IMR-90 (cell line): Measurements from ENCODE around the gene ANGPT4. TPM values are rescaled to one million over a fixed set of nuclear protein-coding genes. Genes with fewer than 3 reads are reported as not detected.

Experiments
- ATAC-seq: fragments of 200-7000 bp; cut with Tn5 transposase; 2 replicates; pipeline ENCODE4 v1.9.1; 2020; ENCODE audit warnings: low read depth, mild to moderate bottlenecking, moderate library complexity
- BruUV-seq: library from RNA; stranded (reverse); fragments of 400-500 nt; replicated peaks from 2 replicates; lab custom pipeline; 2021; lab: Mats Ljungman, UMichigan
- CTCF ChIA-PET: fragments of 300-600 bp; formaldehyde crosslinking; extraction: SDS; loops from one replicate; lab custom pipeline; 2021; ENCODE audit warnings: antibody characterized with exemption; lab: Yijun Ruan, JAX
- POLR2A ChIA-PET: fragments of 300-600 bp; sonication (Branson Sonifier 250); formaldehyde crosslinking; loops from one replicate; lab custom pipeline; 2022; ENCODE audit warnings: antibody characterized with exemption; ENCODE audit not compliant: unreplicated experiment; lab: Charles Lee
- DNase-seq: peaks from one replicate; pipeline ENCODE4 v3.0.0; 2013
- H2AFZ ChIP-seq: replicated peaks from 2 replicates; pipeline ENCODE3; 2013; ENCODE audit warnings: low read length, mild to moderate bottlenecking; ENCODE audit not compliant: poor library complexity
- H2AK5ac ChIP-seq: 2 replicates; pipeline ENCODE4 v1.6.1; 2013; ENCODE audit warnings: low read depth, low read length, inconsistent platforms
- H2AK9ac ChIP-seq: replicated peaks from 2 replicates; pipeline ENCODE3; 2013; ENCODE audit warnings: mild to moderate bottlenecking, low read depth, low read length, moderate library complexity; ENCODE audit not compliant: poor library complexity
- H2BK120ac ChIP-seq: 2 replicates; pipeline ENCODE4 v1.6.1; 2013; ENCODE audit warnings: low read depth, low read length, inconsistent platforms
- H2BK15ac ChIP-seq: 3 replicates; pipeline ENCODE4 v1.6.1; 2013; ENCODE audit warnings: low read depth, low read length, inconsistent platforms
- H2BK20ac ChIP-seq: 2 replicates; pipeline ENCODE4 v1.6.1; 2013; ENCODE audit warnings: low read depth, mild to moderate bottlenecking, inconsistent platforms, low read length, moderate library complexity
- H2BK5ac ChIP-seq: 2 replicates; pipeline ENCODE4 v1.6.1; 2013; ENCODE audit warnings: mild to moderate bottlenecking, low read depth, low read length, inconsistent platforms; ENCODE audit not compliant: poor library complexity, severe bottlenecking
- H3K14ac ChIP-seq: replicated peaks from 2 replicates; pipeline ENCODE4 v1.6.1; 2013; ENCODE audit warnings: low read depth, low read length, inconsistent platforms
- H3K18ac ChIP-seq: 2 replicates; pipeline ENCODE4 v1.6.1; 2013; ENCODE audit warnings: low read depth, low read length, control low read depth
- H3K23ac ChIP-seq: 2 replicates; pipeline ENCODE4 v1.6.1; 2013; ENCODE audit warnings: low read depth, low read length, inconsistent platforms
- H3K27ac ChIP-seq: 2 replicates; pipeline ENCODE4 v1.5.1; 2013; ENCODE audit warnings: mild to moderate bottlenecking, control low read depth, low read length; ENCODE audit not compliant: insufficient read depth
- H3K27me3 ChIP-seq: 2 replicates; pipeline ENCODE4 v1.6.1; 2013; ENCODE audit warnings: low read length; ENCODE audit not compliant: control insufficient read depth, insufficient read depth
- H3K36me3 ChIP-seq: 2 replicates; pipeline ENCODE4 v1.6.1; 2013; ENCODE audit warnings: low read length, mixed read lengths; ENCODE audit not compliant: control insufficient read depth, insufficient read depth
- H3K4ac ChIP-seq: 2 replicates; pipeline ENCODE4 v1.6.1; 2013; ENCODE audit warnings: low read depth, low read length, inconsistent platforms
- H3K4me1 ChIP-seq: 2 replicates; pipeline ENCODE4 v1.6.1; 2013; ENCODE audit warnings: low read length, mixed read lengths; ENCODE audit not compliant: control insufficient read depth, insufficient read depth
- H3K4me2 ChIP-seq: 2 replicates; pipeline ENCODE4 v1.6.1; 2013; ENCODE audit warnings: low read depth, mild to moderate bottlenecking, control low read depth, low read length, moderate library complexity
- H3K4me3 ChIP-seq: 2 replicates; pipeline ENCODE4 v1.5.1; 2013; ENCODE audit warnings: low read depth, mild to moderate bottlenecking, control low read depth, low read length, moderate library complexity; ENCODE audit not compliant: insufficient read depth
- H3K56ac ChIP-seq: 2 replicates; pipeline ENCODE4 v1.6.1; 2013; ENCODE audit warnings: low read length, inconsistent platforms; ENCODE audit not compliant: insufficient read depth; ENCODE audit errors: extremely low read depth
- H3K79me1 ChIP-seq, 2 experiments: 2 replicates each; pipeline ENCODE4 v1.6.1; 2013; ENCODE audit warnings: low read length in 2 of 2, inconsistent platforms in 1 of 2, low read depth in 1 of 2
- H3K9ac ChIP-seq: 2 replicates; pipeline ENCODE4 v1.6.1; 2013; ENCODE audit warnings: low read depth, low read length, control low read depth
- H3K9me1 ChIP-seq: 2 replicates; pipeline ENCODE4 v1.6.1; 2013; ENCODE audit warnings: low read length, inconsistent platforms; ENCODE audit not compliant: insufficient read depth
- H3K9me3 ChIP-seq: 2 replicates; pipeline ENCODE4 v1.6.1; 2013; ENCODE audit warnings: low read length; ENCODE audit not compliant: control insufficient read depth, insufficient read depth
- H4K20me1 ChIP-seq: 2 replicates; pipeline ENCODE4 v1.6.1; 2013; ENCODE audit warnings: low read length, inconsistent platforms; ENCODE audit not compliant: insufficient read depth
- H4K5ac ChIP-seq: 2 replicates; pipeline ENCODE4 v1.6.1; 2013; ENCODE audit warnings: mild to moderate bottlenecking, low read depth, low read length, control low read depth
- H4K8ac ChIP-seq, 2 experiments: 2 replicates each; pipeline ENCODE4 v1.6.1; 2013; ENCODE audit warnings: low read depth in 2 of 2, low read length in 2 of 2, control low read depth in 1 of 2, inconsistent platforms in 1 of 2
- H4K91ac ChIP-seq: 2 replicates; pipeline ENCODE4 v1.6.1; 2013; ENCODE audit warnings: low read depth, low read length, inconsistent platforms; ENCODE audit not compliant: insufficient read depth
- CEBPB ChIP-seq: IDR thresholded peaks from 2 replicates; pipeline ENCODE4 v1.6.1; 2012; ENCODE audit warnings: low read depth, low read length, improper control_type of control experiment
- CHD1 ChIP-seq: IDR thresholded peaks from 2 replicates; pipeline ENCODE4 v1.6.1; 2012; ENCODE audit warnings: low read depth, low read length, improper control_type of control experiment
- FOS ChIP-seq: fragments of 150-350 bp; IDR thresholded peaks from 2 replicates; pipeline ENCODE4 v1.6.1; 2016; ENCODE audit warnings: low read depth, low read length
- NFE2L2 ChIP-seq: fragments of 150-350 bp; IDR thresholded peaks from 2 replicates; pipeline ENCODE4 v1.6.1; 2016; ENCODE audit warnings: low read depth, mild to moderate bottlenecking, low read length
- USF2 ChIP-seq: fragments of 150-350 bp; IDR thresholded peaks from 2 replicates; pipeline ENCODE4 v1.6.1; 2017; ENCODE audit warnings: mild to moderate bottlenecking, antibody characterized with exemption, low read length, low read depth
- WGBS, 2 experiments: methylation state at CpG; one replicate each; pipeline versions ENCODE4 v1.1.5 to v1.1.7; 2013; ENCODE audit warnings: missing lambda C conversion rate in 2 of 2; ENCODE audit not compliant: insufficient read length in 1 of 2; ENCODE audit errors: extremely low coverage in 2 of 2; 5-methylcytosine and 5-hydroxymethylcytosine counted together
- dilution Hi-C: fragments of 300-500 bp; cut with HindIII; formaldehyde crosslinking; loops from one replicate; pipeline ENCODE4 v1.14.3; 2018; ENCODE audit warnings: low sequenced_read_pairs; ENCODE audit not compliant: unreplicated experiment
- in situ Hi-C: fragments of 300-500 bp; cut with MboI; formaldehyde crosslinking; loops from 3 replicates; pipeline ENCODE4 v1.14.3; 2019; ENCODE audit warnings: low sequenced_read_pairs, inconsistent platforms, mixed read lengths
- intact Hi-C: fragments of 100-400 bp; cut with micrococcal nuclease; formaldehyde crosslinking; loops from 2 replicates; pipeline ENCODE4 v1.10.0; 2022
- polyA plus RNA-seq, 3 experiments: library from polyadenylated mRNA; depleted of rRNA; stranded (reverse); fragments of >200 nt; gene quantifications; 2 replicates each; pipeline ENCODE4 v1.2.3, GENCODE V29; 2012; ENCODE audit warnings: low replicate concordance in 1 of 3
- total RNA-seq: library from RNA; depleted of rRNA; stranded (reverse); fragments of >200 nt; gene quantifications from 2 replicates; pipeline ENCODE4 v1.2.3, GENCODE V29; 2012
- TF ChIP-seq, protein P1 (sequence below): fragments of 150-350 bp; IDR thresholded peaks from 2 replicates; pipeline ENCODE4 v1.6.1; 2016; ENCODE audit warnings: low read depth, mild to moderate bottlenecking, low read length, moderate library complexity, borderline replicate concordance

ANGPT4 gene
- total and polyA plus RNA-seq, 2 of the 4 experiments (the other 2 are of a cell fraction): not detected

- Histone ChIP-seq H2BK5ac (no peak overlapping the region), H4K5ac (no peak overlapping the region), H2BK20ac (no peak overlapping the region), H4K8ac (no peak overlapping the region), H3K4me3 (no peak overlapping the region), H2AK5ac (no peak overlapping the region), H2AFZ (no peak overlapping the region), H3K9ac (no peak overlapping the region), H3K56ac (no peak overlapping the region), H2BK120ac (no peak overlapping the region), H3K27me3 (no peaks in the 10 kb centered on the region), H3K36me3 (no peaks in the 10 kb centered on the region), H3K18ac (no peak overlapping the region), H3K27ac (no peak overlapping the region), H3K79me1 (no peaks in the 10 kb centered on the region), H3K9me3 (no peaks in the 10 kb centered on the region), H3K4me1 (peaks cover 7% of the 10 kb centered on the region; the same call in 1 of the 2 replicates), H3K4ac (no peak overlapping the region), H4K91ac (no peak overlapping the region), H3K4me2 (no peak overlapping the region), H2AK9ac (no peak overlapping the region), H2BK15ac (no peak overlapping the region), H3K23ac (no peak overlapping the region), H3K9me1 (no peaks in the 10 kb centered on the region; the same call in 1 of the 2 replicates), H4K20me1 (no peaks in the 10 kb centered on the region), H3K14ac (no peak overlapping the region)
- in situ Hi-C loops (no loop called here), dilution Hi-C loops (no loop called here), intact Hi-C loops (no loop called here)
- ATAC-seq: no peak
- WGBS, 2 experiments: 53% methylated on average over 3 of the region's 6 CpGs; no CpG with 5 or more reads in 1 of the 2 experiments
- ChIA-PET CTCF (no interaction called here), POLR2A (no interaction called here)
- DNase-seq: no peak
- TF ChIP-seq CHD1: no peak
- no peak for TF ChIP-seq NFE2L2
- TF ChIP-seq, protein P1, sequence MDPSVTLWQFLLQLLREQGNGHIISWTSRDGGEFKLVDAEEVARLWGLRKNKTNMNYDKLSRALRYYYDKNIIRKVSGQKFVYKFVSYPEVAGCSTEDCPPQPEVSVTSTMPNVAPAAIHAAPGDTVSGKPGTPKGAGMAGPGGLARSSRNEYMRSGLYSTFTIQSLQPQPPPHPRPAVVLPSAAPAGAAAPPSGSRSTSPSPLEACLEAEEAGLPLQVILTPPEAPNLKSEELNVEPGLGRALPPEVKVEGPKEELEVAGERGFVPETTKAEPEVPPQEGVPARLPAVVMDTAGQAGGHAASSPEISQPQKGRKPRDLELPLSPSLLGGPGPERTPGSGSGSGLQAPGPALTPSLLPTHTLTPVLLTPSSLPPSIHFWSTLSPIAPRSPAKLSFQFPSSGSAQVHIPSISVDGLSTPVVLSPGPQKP: no peak
- TF ChIP-seq USF2: no peak
- TF ChIP-seq FOS: no peak
- TF ChIP-seq CEBPB: no peak
- no TSS peak for BruUV-seq
Observed at GRCh38 chr20:906001-906520, 10.1 kb downstream of the ANGPT4 start.
